OCI-LY7 (cell line): ENCODE data around the gene ICE2. TPM values are rescaled to one million over a fixed set of nuclear protein-coding genes. Genes with fewer than 3 reads are reported as not detected.

Experiments
- BruUV-seq: library from RNA; stranded (reverse); fragments of 400-500 nt; replicated peaks from 2 replicates; lab custom pipeline; 2021; lab: Mats Ljungman, UMichigan
- CTCF ChIA-PET: fragments of 300-600 bp; sonication (Branson Sonifier 250); formaldehyde crosslinking; loops from one replicate; lab custom pipeline; 2022; ENCODE audit warnings: antibody characterized with exemption; ENCODE audit not compliant: unreplicated experiment; lab: Charles Lee
- POLR2A ChIA-PET: fragments of 300-600 bp; sonication (Branson Sonifier 250); formaldehyde crosslinking; loops from one replicate; lab custom pipeline; 2022; ENCODE audit warnings: antibody characterized with exemption; lab: Charles Lee
- DNase-seq: peaks from one replicate; pipeline ENCODE4 v3.0.0-alpha.2; 2015; ENCODE audit warnings: low spot score
- H2AFZ ChIP-seq: fragments of 200-600 bp; sonication (generic), shearing (Covaris generic); 2 replicates; pipeline ENCODE4 v1.6.1; 2014; ENCODE audit warnings: mild to moderate bottlenecking, antibody characterized with exemption, low read length, moderate library complexity
- H3K27ac ChIP-seq: fragments of 200-600 bp; sonication (generic); 2 replicates; pipeline ENCODE4 v1.5.1; 2014; ENCODE audit warnings: mixed run types, low read depth, mild to moderate bottlenecking, moderate library complexity, low read length, inconsistent platforms; ENCODE audit not compliant: poor library complexity, severe bottlenecking
- H3K36me3 ChIP-seq: fragments of 200-600 bp; sonication (generic); 2 replicates; pipeline ENCODE4 v1.6.1; 2014; ENCODE audit warnings: mild to moderate bottlenecking, antibody characterized with exemption, low read length, moderate library complexity, mixed read lengths; ENCODE audit not compliant: insufficient read depth
- H3K4me1 ChIP-seq: fragments of 200-600 bp; sonication (generic); 2 replicates; pipeline ENCODE4 v1.5.1; 2014; ENCODE audit warnings: mild to moderate bottlenecking, low read length; ENCODE audit not compliant: insufficient read depth, poor library complexity, severe bottlenecking
- H3K4me2 ChIP-seq: fragments of 200-600 bp; sonication (generic); 2 replicates; pipeline ENCODE4 v1.6.1; 2014; ENCODE audit warnings: mild to moderate bottlenecking, low read length
- H3K4me3 ChIP-seq: fragments of 200-600 bp; sonication (generic); 2 replicates; pipeline ENCODE4 v1.5.1; 2014; ENCODE audit warnings: mild to moderate bottlenecking, low read depth, low read length; ENCODE audit not compliant: poor library complexity, severe bottlenecking
- H3K79me2 ChIP-seq: fragments of 200-600 bp; sonication (generic); 2 replicates; pipeline ENCODE4 v1.6.1; 2016; ENCODE audit warnings: low read depth, mild to moderate bottlenecking, low read length, moderate library complexity, mixed read lengths; ENCODE audit not compliant: insufficient read depth
- H3K9me2 ChIP-seq: fragments of 200-600 bp; sonication (generic); 2 replicates; pipeline ENCODE4 v1.6.1; 2016; ENCODE audit warnings: mild to moderate bottlenecking, low read length, mixed read lengths; ENCODE audit not compliant: insufficient read depth
- H3K9me3 ChIP-seq: fragments of 200-600 bp; sonication (generic); 2 replicates; pipeline ENCODE4 v1.6.1; 2014; ENCODE audit warnings: mild to moderate bottlenecking, mixed run types, low read length, mixed read lengths
- H4K20me1 ChIP-seq: fragments of 200-600 bp; sonication (generic); 2 replicates; pipeline ENCODE4 v1.6.1; 2014; ENCODE audit warnings: mild to moderate bottlenecking, antibody characterized with exemption, low read length, moderate library complexity, mixed read lengths; ENCODE audit not compliant: insufficient read depth
- EZH2phosphoT487 ChIP-seq: fragments of 200-600 bp; sonication (generic); IDR thresholded peaks from 2 replicates; pipeline ENCODE4 v1.6.1; 2018; ENCODE audit warnings: low read depth, borderline replicate concordance, mild to moderate bottlenecking, mixed run types, antibody characterized with exemption, low read length, moderate library complexity, mixed read lengths
- intact Hi-C: fragments of 100-400 bp; cut with micrococcal nuclease; formaldehyde crosslinking; loops from one replicate; pipeline ENCODE4 v1.10.0; 2022; ENCODE audit not compliant: unreplicated experiment
- total RNA-seq, 2 experiments: library from RNA; depleted of rRNA in 1 of 2; stranded (reverse); fragments of >200 nt in 1 of 2; shearing (Covaris generic) in 1 of 2; gene quantifications; 2 replicates each; pipeline ENCODE4 v1.2.3, GENCODE V29; 2014 to 2022
- TF ChIP-seq, protein P1 (sequence below): fragments of 200-600 bp; sonication (generic); conservative IDR thresholded peaks from 2 replicates; pipeline ENCODE4 v1.5.1; 2014; ENCODE audit warnings: mild to moderate bottlenecking, antibody characterized with exemption, low read length, moderate library complexity, mixed read lengths

ICE2 gene
- total RNA-seq, 2 experiments from 2014 or later: 37.1 to 78.1 TPM

GRCh38 chr15:60400944-60401343 lies 78.0 kb downstream of the ICE2 start:
- no peak for TF ChIP-seq EZH2phosphoT487
- Histone ChIP-seq H3K4me1 (no peaks in the 10 kb centered on the region), H3K9me2 (no peaks in the 10 kb centered on the region), H3K36me3 (no peaks in the 10 kb centered on the region), H3K27ac (no peak overlapping the region), H3K79me2 (no peaks in the 10 kb centered on the region), H4K20me1 (no peaks in the 10 kb centered on the region), H2AFZ (no peak overlapping the region), H3K4me2 (no peak overlapping the region), H3K9me3 (no peaks in the 10 kb centered on the region), H3K4me3 (no peak overlapping the region)
- POLR2A ChIA-PET: no interaction called here
- CTCF ChIA-PET: no interaction called here
- no TSS peak for BruUV-seq
- DNase-seq: no peak
- intact Hi-C loops: no loop called here

DNA sequence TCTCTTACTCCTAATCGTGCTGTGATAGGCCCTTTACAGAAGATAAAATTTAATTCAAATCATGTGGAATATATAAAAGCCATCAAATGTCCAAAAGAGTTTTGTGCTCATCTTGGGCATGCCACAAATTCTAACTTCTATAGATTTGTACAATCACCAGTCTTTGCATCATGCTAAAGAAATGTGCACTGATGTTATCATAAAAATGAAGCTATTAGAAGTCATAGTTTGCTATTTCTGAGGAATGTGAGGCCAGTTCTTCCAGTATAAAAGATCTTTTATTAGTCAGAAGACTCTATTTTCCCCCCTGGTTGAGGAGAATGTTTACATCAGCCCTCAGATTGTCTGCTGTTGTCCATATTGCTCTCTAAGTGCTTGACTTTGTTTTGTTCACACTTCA lies 79.0 kb downstream of the ICE2 start:
- CTCF ChIA-PET: no interaction called here
- DNase-seq: no peak
- POLR2A ChIA-PET: no interaction called here
- Histone ChIP-seq H3K4me3 (no peak overlapping the region), H2AFZ (no peak overlapping the region), H3K36me3 (no peaks in the 10 kb centered on the region), H3K9me2 (no peaks in the 10 kb centered on the region), H3K27ac (no peak overlapping the region), H3K79me2 (no peaks in the 10 kb centered on the region), H3K4me2 (no peak overlapping the region), H4K20me1 (no peaks in the 10 kb centered on the region), H3K9me3 (no peaks in the 10 kb centered on the region), H3K4me1 (no peaks in the 10 kb centered on the region)
- intact Hi-C loops: no loop called here
- no peak for TF ChIP-seq EZH2phosphoT487
- TF ChIP-seq, protein P1, sequence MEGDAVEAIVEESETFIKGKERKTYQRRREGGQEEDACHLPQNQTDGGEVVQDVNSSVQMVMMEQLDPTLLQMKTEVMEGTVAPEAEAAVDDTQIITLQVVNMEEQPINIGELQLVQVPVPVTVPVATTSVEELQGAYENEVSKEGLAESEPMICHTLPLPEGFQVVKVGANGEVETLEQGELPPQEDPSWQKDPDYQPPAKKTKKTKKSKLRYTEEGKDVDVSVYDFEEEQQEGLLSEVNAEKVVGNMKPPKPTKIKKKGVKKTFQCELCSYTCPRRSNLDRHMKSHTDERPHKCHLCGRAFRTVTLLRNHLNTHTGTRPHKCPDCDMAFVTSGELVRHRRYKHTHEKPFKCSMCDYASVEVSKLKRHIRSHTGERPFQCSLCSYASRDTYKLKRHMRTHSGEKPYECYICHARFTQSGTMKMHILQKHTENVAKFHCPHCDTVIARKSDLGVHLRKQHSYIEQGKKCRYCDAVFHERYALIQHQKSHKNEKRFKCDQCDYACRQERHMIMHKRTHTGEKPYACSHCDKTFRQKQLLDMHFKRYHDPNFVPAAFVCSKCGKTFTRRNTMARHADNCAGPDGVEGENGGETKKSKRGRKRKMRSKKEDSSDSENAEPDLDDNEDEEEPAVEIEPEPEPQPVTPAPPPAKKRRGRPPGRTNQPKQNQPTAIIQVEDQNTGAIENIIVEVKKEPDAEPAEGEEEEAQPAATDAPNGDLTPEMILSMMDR: no peak
- no TSS peak for BruUV-seq

- no peak overlapping the region for H3K4me3 ChIP-seq
- no peaks in the 10 kb centered on the region for H3K36me3 ChIP-seq
- POLR2A ChIA-PET: interaction anchor here (0.6 kb wide), 1 partner anchor 37 kb away, joined by 3 read pairs; no protein-coding TSS in a partner anchor
- no peak overlapping the region for H3K27ac ChIP-seq
- H3K4me2 ChIP-seq: no peak overlapping the region
- no peak for DNase-seq
- H3K9me3 ChIP-seq: no peaks in the 10 kb centered on the region
- no peak for TF ChIP-seq EZH2phosphoT487
- TF ChIP-seq, protein P1: no peak
- H3K9me2 ChIP-seq: no peaks in the 10 kb centered on the region
- H4K20me1 ChIP-seq: no peaks in the 10 kb centered on the region
- CTCF ChIA-PET: no interaction called here
- intact Hi-C loops: no loop called here
- H3K79me2 ChIP-seq: no peaks in the 10 kb centered on the region
- no peak overlapping the region; the same call in 1 of the 2 replicates for H2AFZ ChIP-seq
- no TSS peak for BruUV-seq
- H3K4me1 ChIP-seq: no peaks in the 10 kb centered on the region
Measured at GRCh38 chr15:60399246-60399915, 79.6 kb downstream of the ICE2 start.
